ENCODE measurements around the gene UPK2. TPM values are rescaled to one million over a fixed set of nuclear protein-coding genes. Genes with fewer than 3 reads are reported as not detected.
A peak's percentile ranks its signal among the peaks of the same experiment; 100 is the strongest.

UPK2 gene
- total and polyA plus RNA-seq, 2 of the 13 experiments (the other 11 are each of a cell fraction or from before 2014, with no cell fraction given) = not detected

DNA sequence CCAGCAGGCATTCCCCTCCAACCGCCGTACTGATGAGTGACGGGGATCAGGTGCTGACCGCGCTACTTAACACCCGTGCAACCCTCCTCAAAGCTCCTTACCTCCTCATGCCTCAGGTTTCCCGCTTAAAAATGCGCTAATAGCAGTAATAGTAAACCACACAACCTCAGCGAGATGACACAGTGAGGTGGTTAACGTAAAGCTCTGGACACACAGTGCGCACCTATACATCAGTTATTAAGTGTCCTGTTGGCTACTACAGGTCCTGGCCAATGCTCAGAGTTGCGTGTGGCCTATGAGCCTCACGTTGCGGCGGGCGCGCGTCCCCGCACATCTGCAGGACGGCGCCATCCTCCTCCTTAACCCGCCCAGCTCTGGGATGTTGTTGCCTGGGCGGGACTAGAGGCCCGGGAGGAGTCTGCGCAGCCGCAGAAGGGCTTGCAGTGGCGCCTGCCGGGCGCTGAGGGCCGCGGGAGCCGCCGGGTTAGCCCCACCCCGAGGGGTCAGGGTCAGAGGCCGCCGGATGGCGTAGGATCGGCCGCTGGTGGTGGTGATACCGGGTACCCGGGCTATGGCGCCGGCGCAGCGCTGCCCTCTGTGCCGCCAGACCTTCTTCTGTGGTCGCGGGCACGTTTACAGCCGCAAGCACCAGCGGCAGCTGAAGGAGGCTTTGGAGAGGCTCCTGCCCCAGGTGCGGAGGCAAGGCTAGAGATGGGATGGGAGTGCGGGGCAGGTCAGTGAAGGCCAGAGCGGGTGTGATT, 41.7 kb downstream of the UPK2 start, which contains the start of gene CENATAC (continued):
- TF ChIP-seq GLI4 (CRISPR knock-in tag; IDR thresholded peaks at IDR 0.05; ENCODE audit: borderline replicate concordance) (0 out of 2 replicates have a peak, but pooled peaks have one; percentile 28), HDAC2 (CRISPR knock-in tag; IDR thresholded peaks at IDR 0.05) (peak; percentile 78), RBM39 (IDR thresholded peaks at IDR 0.05; ENCODE audit: low read depth, low read length, poor library complexity, severe bottlenecking) (no peak), ZNF777 (CRISPR knock-in tag; IDR thresholded peaks at IDR 0.05) (peak; percentile 43; the same call in 1 of the 2 replicates), KDM5B (CRISPR knock-in tag; IDR thresholded peaks at IDR 0.05; ENCODE audit: borderline replicate concordance) (peak; percentile 68; the same call in 1 of the 2 replicates), NCOA5 (CRISPR knock-in tag; IDR thresholded peaks at IDR 0.05) (no peak), HCFC1 (IDR thresholded peaks at IDR 0.05; ENCODE audit: low read depth, low read length) (no peak; the same call in 1 of the 2 replicates), SALL1 (CRISPR knock-in tag; IDR thresholded peaks at IDR 0.05) (peak; percentile 63), RCOR2 (CRISPR knock-in tag; IDR thresholded peaks at IDR 0.05) (0 out of 2 replicates have a peak, but pooled peaks have one; percentile 7), YY1 (IDR thresholded peaks at IDR 0.05; ENCODE audit: insufficient read depth, insufficient replicate concordance, low read depth, low read length) (peak; percentile 80), CEBPB (IDR thresholded peaks at IDR 0.05; ENCODE audit: borderline replicate concordance, low read depth, low read length) (no peak), ZNF772 (CRISPR knock-in tag; IDR thresholded peaks at IDR 0.05) (no peak; the same call in 1 of the 2 replicates), TBP (CRISPR knock-in tag; IDR thresholded peaks at IDR 0.05) (no peak), KMT2B (CRISPR knock-in tag; IDR thresholded peaks at IDR 0.05) (peak; percentile 86), FOXJ3 (CRISPR knock-in tag; IDR thresholded peaks at IDR 0.05; ENCODE audit: borderline replicate concordance) (peak; percentile 12; the same call in 1 of the 2 replicates)
- TF ChIP-seq, protein P1, sequence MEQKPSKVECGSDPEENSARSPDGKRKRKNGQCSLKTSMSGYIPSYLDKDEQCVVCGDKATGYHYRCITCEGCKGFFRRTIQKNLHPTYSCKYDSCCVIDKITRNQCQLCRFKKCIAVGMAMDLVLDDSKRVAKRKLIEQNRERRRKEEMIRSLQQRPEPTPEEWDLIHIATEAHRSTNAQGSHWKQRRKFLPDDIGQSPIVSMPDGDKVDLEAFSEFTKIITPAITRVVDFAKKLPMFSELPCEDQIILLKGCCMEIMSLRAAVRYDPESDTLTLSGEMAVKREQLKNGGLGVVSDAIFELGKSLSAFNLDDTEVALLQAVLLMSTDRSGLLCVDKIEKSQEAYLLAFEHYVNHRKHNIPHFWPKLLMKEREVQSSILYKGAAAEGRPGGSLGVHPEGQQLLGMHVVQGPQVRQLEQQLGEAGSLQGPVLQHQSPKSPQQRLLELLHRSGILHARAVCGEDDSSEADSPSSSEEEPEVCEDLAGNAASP (CRISPR knock-in tag; IDR thresholded peaks at IDR 0.05; ENCODE audit: borderline replicate concordance) = peak; percentile 16; the same call in 1 of the 2 replicates
- TF ChIP-seq, protein P2, sequence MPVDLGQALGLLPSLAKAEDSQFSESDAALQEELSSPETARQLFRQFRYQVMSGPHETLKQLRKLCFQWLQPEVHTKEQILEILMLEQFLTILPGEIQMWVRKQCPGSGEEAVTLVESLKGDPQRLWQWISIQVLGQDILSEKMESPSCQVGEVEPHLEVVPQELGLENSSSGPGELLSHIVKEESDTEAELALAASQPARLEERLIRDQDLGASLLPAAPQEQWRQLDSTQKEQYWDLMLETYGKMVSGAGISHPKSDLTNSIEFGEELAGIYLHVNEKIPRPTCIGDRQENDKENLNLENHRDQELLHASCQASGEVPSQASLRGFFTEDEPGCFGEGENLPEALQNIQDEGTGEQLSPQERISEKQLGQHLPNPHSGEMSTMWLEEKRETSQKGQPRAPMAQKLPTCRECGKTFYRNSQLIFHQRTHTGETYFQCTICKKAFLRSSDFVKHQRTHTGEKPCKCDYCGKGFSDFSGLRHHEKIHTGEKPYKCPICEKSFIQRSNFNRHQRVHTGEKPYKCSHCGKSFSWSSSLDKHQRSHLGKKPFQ (CRISPR knock-in tag; IDR thresholded peaks at IDR 0.05; ENCODE audit: insufficient replicate concordance) = peak; percentile 86
- TF ChIP-seq, protein P3, sequence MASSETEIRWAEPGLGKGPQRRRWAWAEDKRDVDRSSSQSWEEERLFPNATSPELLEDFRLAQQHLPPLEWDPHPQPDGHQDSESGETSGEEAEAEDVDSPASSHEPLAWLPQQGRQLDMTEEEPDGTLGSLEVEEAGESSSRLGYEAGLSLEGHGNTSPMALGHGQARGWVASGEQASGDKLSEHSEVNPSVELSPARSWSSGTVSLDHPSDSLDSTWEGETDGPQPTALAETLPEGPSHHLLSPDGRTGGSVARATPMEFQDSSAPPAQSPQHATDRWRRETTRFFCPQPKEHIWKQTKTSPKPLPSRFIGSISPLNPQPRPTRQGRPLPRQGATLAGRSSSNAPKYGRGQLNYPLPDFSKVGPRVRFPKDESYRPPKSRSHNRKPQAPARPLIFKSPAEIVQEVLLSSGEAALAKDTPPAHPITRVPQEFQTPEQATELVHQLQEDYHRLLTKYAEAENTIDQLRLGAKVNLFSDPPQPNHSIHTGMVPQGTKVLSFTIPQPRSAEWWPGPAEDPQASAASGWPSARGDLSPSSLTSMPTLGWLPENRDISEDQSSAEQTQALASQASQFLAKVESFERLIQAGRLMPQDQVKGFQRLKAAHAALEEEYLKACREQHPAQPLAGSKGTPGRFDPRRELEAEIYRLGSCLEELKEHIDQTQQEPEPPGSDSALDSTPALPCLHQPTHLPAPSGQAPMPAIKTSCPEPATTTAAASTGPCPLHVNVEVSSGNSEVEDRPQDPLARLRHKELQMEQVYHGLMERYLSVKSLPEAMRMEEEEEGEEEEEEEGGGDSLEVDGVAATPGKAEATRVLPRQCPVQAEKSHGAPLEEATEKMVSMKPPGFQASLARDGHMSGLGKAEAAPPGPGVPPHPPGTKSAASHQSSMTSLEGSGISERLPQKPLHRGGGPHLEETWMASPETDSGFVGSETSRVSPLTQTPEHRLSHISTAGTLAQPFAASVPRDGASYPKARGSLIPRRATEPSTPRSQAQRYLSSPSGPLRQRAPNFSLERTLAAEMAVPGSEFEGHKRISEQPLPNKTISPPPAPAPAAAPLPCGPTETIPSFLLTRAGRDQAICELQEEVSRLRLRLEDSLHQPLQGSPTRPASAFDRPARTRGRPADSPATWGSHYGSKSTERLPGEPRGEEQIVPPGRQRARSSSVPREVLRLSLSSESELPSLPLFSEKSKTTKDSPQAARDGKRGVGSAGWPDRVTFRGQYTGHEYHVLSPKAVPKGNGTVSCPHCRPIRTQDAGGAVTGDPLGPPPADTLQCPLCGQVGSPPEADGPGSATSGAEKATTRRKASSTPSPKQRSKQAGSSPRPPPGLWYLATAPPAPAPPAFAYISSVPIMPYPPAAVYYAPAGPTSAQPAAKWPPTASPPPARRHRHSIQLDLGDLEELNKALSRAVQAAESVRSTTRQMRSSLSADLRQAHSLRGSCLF (CRISPR knock-in tag; IDR thresholded peaks at IDR 0.05; ENCODE audit: borderline replicate concordance) = no peak
- TF ChIP-seq, protein P4, sequence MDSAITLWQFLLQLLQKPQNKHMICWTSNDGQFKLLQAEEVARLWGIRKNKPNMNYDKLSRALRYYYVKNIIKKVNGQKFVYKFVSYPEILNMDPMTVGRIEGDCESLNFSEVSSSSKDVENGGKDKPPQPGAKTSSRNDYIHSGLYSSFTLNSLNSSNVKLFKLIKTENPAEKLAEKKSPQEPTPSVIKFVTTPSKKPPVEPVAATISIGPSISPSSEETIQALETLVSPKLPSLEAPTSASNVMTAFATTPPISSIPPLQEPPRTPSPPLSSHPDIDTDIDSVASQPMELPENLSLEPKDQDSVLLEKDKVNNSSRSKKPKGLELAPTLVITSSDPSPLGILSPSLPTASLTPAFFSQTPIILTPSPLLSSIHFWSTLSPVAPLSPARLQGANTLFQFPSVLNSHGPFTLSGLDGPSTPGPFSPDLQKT (CRISPR knock-in tag; IDR thresholded peaks at IDR 0.05; ENCODE audit: borderline replicate concordance) = no peak

Data from HepG2 (cell line).